Mesothelial cell of epicardium (in vitro differentiated cells): ENCODE measurements around the gene NTSR2. TPM values are rescaled to one million over a fixed set of nuclear protein-coding genes. Genes with fewer than 3 reads are reported as not detected.

Experiments used
- DNase-seq, 2 experiments: peaks; one replicate each; pipeline ENCODE4 v3.0.0; 2021; ENCODE audit warnings: low spot score in 2 of 2; ENCODE audit not compliant: unreplicated experiment in 2 of 2
- H3K27ac Mint-ChIP-seq: 2 replicates; pipeline ENCODE4 v1.8.0; 2021; ENCODE audit warnings: mixed read lengths
- H3K27me3 Mint-ChIP-seq: 2 replicates; pipeline ENCODE4 v1.8.0; 2021; ENCODE audit warnings: low read depth, mixed read lengths
- H3K36me3 Mint-ChIP-seq: 2 replicates; pipeline ENCODE4 v1.8.0; 2021; ENCODE audit warnings: mixed read lengths
- H3K4me1 Mint-ChIP-seq: 2 replicates; pipeline ENCODE4 v1.8.0; 2021; ENCODE audit warnings: mixed read lengths
- H3K4me3 Mint-ChIP-seq: 2 replicates; pipeline ENCODE4 v1.8.0; 2021; ENCODE audit warnings: mild to moderate bottlenecking, moderate library complexity, mixed read lengths
- H3K9me3 Mint-ChIP-seq: 2 replicates; pipeline ENCODE4 v1.8.0; 2021; ENCODE audit warnings: mixed read lengths
- total RNA-seq: library from RNA; stranded (reverse); gene quantifications from 3 replicates; pipeline ENCODE4 v1.2.1, GENCODE V29; 2021
- TF ChIP-seq, protein P1 (sequence below): fragments of 200-600 bp; sonication (generic); IDR thresholded peaks from one replicate; pipeline ENCODE4 v1.5.0; 2021; ENCODE audit warnings: antibody characterized with exemption; ENCODE audit not compliant: unreplicated experiment

Gene NTSR2
- total RNA-seq, 1 donor from 2014 or later: not detected

DNA sequence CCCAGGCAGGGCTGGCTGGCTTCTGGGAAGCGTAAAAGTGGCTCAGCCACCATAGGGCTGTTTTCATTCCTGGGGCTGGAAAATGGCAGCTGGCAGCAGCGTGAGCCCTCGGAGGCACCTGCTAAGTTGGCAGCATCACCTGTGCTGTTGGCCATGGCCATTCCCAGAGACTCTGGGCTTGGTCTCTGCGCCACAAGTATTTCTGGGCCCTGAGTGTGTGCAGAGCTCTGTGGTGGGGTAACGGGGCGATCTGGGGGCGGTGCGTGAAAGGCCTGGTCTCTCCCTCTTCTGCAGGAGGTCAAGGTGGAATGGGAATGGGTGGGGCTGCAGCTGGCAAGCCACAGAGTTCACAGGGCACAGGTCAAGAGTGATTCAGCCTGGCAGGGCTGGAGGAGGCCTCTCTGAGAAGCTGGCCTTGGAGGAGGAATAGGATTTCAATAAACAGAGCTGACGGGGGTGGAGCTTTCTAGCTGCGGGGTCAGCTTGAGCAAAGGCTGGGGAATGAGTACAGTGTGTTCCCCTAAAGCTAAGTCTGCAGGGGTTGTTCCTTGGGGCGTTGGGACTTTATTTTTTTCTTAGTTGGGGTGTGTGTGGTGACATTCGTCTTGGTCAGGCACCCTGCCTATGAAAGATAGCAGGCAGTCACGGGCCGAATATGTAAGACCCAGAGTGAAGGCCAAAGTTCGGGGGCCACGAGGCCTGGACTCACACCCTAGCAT lies 10.3 kb upstream of the NTSR2 start:
- no peak for DNase-seq
- H3K27me3 Mint-ChIP-seq: peaks cover 76% of the 10 kb centered on the region
- no peak overlapping the region for H3K4me3 Mint-ChIP-seq
- no peaks in the 10 kb centered on the region for H3K36me3 Mint-ChIP-seq
- H3K27ac Mint-ChIP-seq: no peak overlapping the region
- peaks cover 16% of the 10 kb centered on the region for H3K4me1 Mint-ChIP-seq
- no peaks in the 10 kb centered on the region for H3K9me3 Mint-ChIP-seq
- TF ChIP-seq, protein P1, sequence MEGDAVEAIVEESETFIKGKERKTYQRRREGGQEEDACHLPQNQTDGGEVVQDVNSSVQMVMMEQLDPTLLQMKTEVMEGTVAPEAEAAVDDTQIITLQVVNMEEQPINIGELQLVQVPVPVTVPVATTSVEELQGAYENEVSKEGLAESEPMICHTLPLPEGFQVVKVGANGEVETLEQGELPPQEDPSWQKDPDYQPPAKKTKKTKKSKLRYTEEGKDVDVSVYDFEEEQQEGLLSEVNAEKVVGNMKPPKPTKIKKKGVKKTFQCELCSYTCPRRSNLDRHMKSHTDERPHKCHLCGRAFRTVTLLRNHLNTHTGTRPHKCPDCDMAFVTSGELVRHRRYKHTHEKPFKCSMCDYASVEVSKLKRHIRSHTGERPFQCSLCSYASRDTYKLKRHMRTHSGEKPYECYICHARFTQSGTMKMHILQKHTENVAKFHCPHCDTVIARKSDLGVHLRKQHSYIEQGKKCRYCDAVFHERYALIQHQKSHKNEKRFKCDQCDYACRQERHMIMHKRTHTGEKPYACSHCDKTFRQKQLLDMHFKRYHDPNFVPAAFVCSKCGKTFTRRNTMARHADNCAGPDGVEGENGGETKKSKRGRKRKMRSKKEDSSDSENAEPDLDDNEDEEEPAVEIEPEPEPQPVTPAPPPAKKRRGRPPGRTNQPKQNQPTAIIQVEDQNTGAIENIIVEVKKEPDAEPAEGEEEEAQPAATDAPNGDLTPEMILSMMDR: no peak

DNA sequence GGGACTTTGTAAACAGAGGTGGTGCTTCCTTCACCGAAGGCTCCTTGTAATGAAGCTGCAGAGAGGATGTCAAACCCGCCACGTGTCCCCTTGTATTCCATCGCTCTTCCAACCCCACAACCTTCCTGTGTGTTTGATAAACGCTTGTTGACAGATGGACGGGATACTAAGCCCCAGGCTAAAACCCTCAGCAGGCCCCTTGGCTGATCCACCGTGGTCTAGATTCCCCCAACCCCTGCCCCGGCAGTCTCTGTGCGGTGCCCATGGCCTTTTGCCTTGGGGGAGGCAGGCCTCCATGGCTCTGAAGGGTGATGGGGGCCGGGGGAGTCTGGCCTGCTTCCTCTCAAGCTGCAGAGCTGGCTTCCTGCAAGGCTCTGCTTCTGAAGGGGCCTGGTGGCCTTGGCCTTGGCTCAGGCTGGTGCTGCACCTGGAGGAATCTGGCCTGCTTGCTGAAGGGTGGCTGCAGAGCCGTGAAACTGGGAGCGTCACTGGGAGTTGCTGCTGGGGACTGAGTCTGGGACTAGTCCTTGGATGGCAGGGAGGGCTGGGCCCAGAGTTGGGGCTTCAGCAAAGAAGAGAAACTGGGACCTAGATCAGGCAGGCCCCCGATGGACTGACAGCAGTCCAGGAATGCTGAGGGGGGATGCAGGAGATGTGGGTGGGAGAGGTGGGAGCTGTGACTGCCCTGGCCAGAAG lies 9.6 kb upstream of the NTSR2 start:
- DNase-seq: no peak
- Mint-ChIP-seq H3K4me1 (peaks cover 16% of the 10 kb centered on the region), H3K27me3 (peaks cover 76% of the 10 kb centered on the region), H3K4me3 (no peak overlapping the region), H3K9me3 (no peaks in the 10 kb centered on the region), H3K27ac (no peak overlapping the region), H3K36me3 (no peaks in the 10 kb centered on the region)
- TF ChIP-seq, protein P1: no peak

DNA sequence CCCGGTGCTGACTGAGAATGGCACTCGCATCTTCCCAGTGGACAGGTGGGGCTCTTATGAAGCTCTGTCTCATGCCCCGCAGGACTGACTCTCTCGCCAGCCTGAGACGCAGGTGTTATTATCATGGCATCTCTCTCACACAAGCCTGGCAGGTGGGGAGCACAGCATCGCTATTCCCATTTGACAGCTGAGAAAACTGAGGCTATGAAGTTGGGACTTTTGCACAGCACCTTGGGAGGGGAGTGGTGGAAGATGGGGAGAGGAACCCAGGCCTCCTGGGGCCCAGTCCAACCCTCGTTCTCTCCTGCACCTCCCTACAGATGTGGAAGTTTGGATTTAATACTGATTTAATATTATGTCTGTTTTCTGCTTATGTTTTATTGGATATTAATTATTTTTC lies 9.0 kb upstream of the NTSR2 start:
- Mint-ChIP-seq H3K4me1 (peaks cover 16% of the 10 kb centered on the region), H3K27me3 (peaks cover 77% of the 10 kb centered on the region), H3K4me3 (no peak overlapping the region), H3K27ac (no peak overlapping the region), H3K9me3 (no peaks in the 10 kb centered on the region), H3K36me3 (no peaks in the 10 kb centered on the region)
- TF ChIP-seq, protein P1: no peak
- no peak for DNase-seq

DNA sequence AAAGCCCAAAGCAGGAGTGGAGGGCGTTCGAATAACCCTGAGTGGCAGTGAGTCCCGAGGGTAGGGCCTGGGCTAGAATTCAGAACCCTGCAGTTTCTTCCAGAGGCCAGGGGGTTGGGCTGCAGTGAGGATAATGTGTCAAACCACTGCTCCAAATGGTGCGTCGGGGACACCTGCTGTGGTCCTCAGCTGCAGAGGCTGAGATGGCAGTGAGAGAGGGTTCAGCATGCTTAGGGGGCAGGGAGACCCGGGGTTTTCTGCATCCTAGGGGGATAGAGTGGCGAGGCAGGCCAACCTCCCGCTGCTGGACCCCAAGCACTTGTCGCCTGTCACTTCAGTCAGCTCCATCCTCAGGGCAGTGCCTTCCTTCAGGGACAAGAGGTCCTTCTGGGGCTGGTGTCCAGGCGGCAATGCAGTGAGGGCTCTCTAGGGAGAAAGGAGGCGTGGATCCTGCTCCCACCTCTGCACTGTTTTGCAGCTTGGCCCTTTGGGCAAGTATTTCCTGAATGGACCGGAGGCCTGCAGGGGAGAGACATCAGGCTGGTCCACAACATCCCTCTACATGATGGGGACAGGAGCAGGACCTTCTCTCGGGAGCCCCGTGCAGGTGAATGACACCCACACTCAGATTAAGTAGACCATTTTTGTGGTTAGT lies 8.4 kb upstream of the NTSR2 start:
- H3K27me3 Mint-ChIP-seq: peaks cover 75% of the 10 kb centered on the region
- H3K9me3 Mint-ChIP-seq: no peaks in the 10 kb centered on the region
- no peak for DNase-seq
- peaks cover 16% of the 10 kb centered on the region for H3K4me1 Mint-ChIP-seq
- TF ChIP-seq, protein P1: no peak
- no peaks in the 10 kb centered on the region for H3K36me3 Mint-ChIP-seq
- no peak overlapping the region for H3K4me3 Mint-ChIP-seq
- H3K27ac Mint-ChIP-seq: no peak overlapping the region

DNA sequence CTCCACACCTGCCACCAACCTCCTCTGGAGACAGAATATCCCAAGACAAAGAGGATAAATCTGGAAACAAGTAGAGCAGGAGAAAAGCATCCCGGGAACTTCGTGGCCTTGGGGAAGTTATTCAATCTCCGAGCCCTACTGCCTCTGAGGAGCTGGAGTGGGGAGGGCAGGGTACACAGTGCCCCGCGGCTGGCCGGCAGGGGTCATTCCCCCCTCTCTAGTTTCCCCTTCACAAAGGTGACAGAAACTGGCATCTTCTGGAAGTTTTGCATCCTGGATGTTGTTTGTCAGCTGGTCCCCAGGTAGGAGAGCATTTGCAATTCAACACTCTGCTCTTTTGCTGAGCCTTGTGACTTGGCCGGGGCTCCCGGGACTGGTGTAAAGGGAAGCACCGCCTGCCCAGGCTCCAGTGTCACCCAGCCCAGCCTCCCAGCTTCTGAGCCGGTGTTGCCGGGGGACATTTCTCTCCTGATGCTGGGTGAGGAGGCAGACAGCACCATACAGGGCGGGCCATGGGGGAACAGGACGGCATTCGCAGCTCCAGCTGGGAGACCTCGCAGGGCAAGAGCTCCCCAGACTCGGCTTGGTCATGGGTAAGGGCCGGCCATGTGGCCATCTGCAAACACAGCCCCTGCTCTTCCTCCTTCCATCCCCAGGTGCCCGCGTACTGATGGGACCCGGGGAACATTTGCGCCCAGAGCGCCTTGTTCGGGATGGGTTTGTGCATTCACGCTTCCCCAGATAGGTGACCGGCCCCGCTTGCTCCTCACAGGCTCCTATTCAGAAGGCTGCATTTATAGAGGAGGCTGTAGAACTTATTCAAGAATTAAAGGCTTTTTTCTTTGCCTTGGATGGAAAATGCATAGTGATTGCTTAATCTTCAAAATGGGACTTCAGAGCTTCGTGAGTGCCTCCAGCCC lies 7.4 kb upstream of the NTSR2 start:
- Mint-ChIP-seq H3K27ac (no peak overlapping the region), H3K27me3 (peaks cover 72% of the 10 kb centered on the region), H3K9me3 (no peaks in the 10 kb centered on the region), H3K4me1 (peaks cover 16% of the 10 kb centered on the region), H3K4me3 (no peak overlapping the region), H3K36me3 (no peaks in the 10 kb centered on the region)
- no peak for DNase-seq
- TF ChIP-seq, protein P1: no peak
